Naive B cell (primary cell): Measurements from ENCODE around the gene MDM1. TPM values are rescaled to one million over a fixed set of nuclear protein-coding genes. Genes with fewer than 3 reads are reported as not detected.

Experiments
- ATAC-seq, 2 donors: fragments of 150-1000 bp; cut with Tn5 transposase; 2 replicates each; pipeline ENCODE4 v1.10.0; 2021; ENCODE audit warnings: low read depth in 2 of 2, mild to moderate bottlenecking in 2 of 2, moderate library complexity in 2 of 2
- DNase-seq: peaks from one replicate; pipeline ENCODE4 v3.0.0; 2022
- H3K27ac Mint-ChIP-seq, 6 donors: one replicate each; pipeline ENCODE4 v1.8.0; 2020 to 2022; ENCODE audit warnings: mild to moderate bottlenecking in 6 of 6, mixed read lengths in 6 of 6, moderate library complexity in 5 of 6, inconsistent platforms in 2 of 6
- H3K27me3 Mint-ChIP-seq, 3 donors: one replicate each; pipeline ENCODE4 v1.8.0; 2021 to 2022; ENCODE audit warnings: mixed read lengths in 3 of 3, mild to moderate bottlenecking in 1 of 3
- H3K36me3 Mint-ChIP-seq, 2 donors: one replicate each; pipeline ENCODE4 v1.8.0; 2020 to 2022; ENCODE audit warnings: mixed read lengths in 2 of 2, inconsistent platforms in 1 of 2, mild to moderate bottlenecking in 1 of 2
- H3K4me1 Mint-ChIP-seq, 3 donors: one replicate each; pipeline ENCODE4 v1.8.0; 2020 to 2022; ENCODE audit warnings: mixed read lengths in 3 of 3, inconsistent platforms in 1 of 3, mild to moderate bottlenecking in 1 of 3, moderate library complexity in 1 of 3
- H3K4me3 Mint-ChIP-seq, 8 donors: one replicate each; pipeline ENCODE4 v1.8.0; 2020 to 2022; ENCODE audit warnings: mild to moderate bottlenecking in 8 of 8, mixed read lengths in 8 of 8, moderate library complexity in 8 of 8, inconsistent platforms in 2 of 8
- H3K9me3 Mint-ChIP-seq, 7 donors: one replicate each; pipeline ENCODE4 v1.8.0; 2020 to 2022; ENCODE audit warnings: mixed read lengths in 7 of 7, mild to moderate bottlenecking in 5 of 7, inconsistent platforms in 2 of 7, moderate library complexity in 1 of 7
- polyA plus RNA-seq, 6 donors: library from polyadenylated mRNA; unstranded; fragments of 300-500 nt; fragmentation: Illumina TruSeq; gene quantifications; one replicate each; pipeline ENCODE4 v1.2.3, GENCODE V29; 2021; ENCODE audit warnings: low read depth in 6 of 6

MDM1 gene
- polyA plus RNA-seq, 6 donors from 2014 or later = 15.2 to 22.3 (median 21.5) TPM

DNA sequence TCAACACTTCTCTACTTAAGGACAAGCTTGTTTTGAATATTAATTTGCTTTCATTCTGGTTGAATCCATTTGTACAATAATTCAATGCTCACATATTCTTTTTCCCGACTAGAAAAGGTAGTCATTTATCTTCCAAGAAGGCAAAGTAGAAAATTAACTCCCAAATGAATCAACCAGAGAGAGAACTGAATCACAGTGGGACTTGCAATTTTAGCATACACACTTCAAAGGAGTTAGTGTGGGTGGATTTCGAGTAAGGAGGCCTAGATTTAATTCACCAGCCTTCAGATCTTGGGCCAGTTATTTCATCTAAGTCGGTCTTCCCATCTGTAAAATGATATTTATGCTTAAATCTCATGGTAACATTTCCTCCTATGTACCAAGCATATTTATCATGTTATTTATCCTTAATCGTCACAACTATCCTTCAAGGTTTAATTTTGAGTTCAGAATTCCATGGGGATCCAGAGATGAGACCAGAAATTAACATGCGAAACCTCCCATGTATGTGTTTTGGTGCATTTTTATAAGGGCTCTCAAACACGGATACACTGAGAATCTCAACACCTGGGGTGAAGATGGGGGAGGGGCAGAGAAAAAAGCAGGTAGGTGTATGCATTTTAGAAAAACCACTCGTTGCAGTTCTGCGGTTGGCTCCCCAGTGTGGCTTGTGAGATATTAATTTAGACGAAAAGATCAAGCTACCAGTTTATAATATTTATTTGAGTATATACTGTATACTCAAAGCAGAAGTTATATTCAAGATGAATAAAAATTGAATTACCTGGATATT, 39.8 kb downstream of the MDM1 start:
- no peak overlapping the region for H3K4me3 Mint-ChIP-seq
- no peaks in the 10 kb centered on the region for H3K36me3 Mint-ChIP-seq
- H3K4me1 Mint-ChIP-seq = no peaks in the 10 kb centered on the region
- peaks cover 0 to 1% (median 0%) of the 10 kb centered on the region in 7 donors for H3K9me3 Mint-ChIP-seq
- no peaks in the 10 kb centered on the region for H3K27me3 Mint-ChIP-seq
- ATAC-seq (no peak), DNase-seq (no peak)
- peak overlapping the region in 2 of 6 donors; percentile 46 to 80 for H3K27ac Mint-ChIP-seq

DNA sequence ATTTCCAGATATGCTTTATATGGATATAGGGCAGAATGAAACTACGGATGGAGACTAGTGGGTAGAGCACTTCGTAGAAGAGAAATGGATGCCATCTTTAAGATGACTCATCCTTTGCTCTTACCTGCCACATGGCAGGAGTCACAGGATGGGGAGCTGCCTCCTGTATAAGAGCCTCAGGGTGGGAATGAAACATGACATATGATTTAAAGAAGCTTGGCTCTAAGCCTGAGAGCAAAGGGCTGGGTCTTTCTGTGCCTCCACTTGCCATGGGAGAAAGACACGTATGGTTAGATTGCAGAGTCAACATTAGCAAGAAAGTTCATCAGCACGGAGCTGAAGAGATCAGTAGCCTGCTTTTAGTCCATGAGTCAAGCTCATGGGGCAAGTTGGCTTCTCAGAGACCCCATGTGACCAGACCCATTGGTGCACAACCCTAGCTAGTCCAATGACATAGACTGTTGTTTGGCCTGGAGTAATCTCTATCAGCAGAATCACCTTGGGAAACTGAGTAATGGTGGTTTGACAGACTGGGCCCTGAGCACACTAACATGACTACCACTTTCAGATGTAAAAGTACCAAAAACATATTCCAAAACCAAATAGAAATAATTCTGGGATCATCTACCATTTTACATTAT, 40.6 kb downstream of the MDM1 start:
- Mint-ChIP-seq H3K36me3 (no peaks in the 10 kb centered on the region), H3K4me3 (no peak overlapping the region), H3K27ac (peak overlapping the region in 1 of 6 donors; percentile 13), H3K27me3 (no peaks in the 10 kb centered on the region), H3K4me1 (no peaks in the 10 kb centered on the region), H3K9me3 (peaks cover 0 to 1% (median 0%) of the 10 kb centered on the region in 7 donors)
- DNase-seq (no peak), ATAC-seq (no peak)

DNA sequence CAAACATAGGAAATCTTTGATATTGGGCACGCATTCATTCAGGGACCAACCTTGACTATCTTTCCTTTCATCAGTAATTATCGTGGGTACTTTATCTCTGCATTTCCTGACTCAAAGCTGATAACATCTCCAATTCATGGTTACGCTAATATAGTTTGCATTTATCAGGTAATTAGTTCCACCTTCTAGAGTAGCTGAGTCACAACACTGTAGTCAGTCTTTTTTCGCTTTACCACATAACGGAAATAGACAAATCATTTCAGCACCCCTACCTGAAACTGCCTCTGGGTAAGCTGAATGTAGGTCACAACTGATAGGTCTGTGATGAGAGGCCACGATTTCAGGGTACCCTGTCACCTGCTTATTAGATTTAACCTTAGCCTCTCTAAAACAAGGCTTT, 42.0 kb downstream of the MDM1 start:
- no peaks in the 10 kb centered on the region for H3K4me1 Mint-ChIP-seq
- DNase-seq = no peak
- H3K27me3 Mint-ChIP-seq = peaks cover 0 to 6% (median 0%) of the 10 kb centered on the region in 3 donors
- ATAC-seq = no peak
- H3K27ac Mint-ChIP-seq = no peak overlapping the region
- H3K4me3 Mint-ChIP-seq = no peak overlapping the region
- H3K36me3 Mint-ChIP-seq = no peaks in the 10 kb centered on the region
- peaks cover 0 to 1% (median 0%) of the 10 kb centered on the region in 7 donors for H3K9me3 Mint-ChIP-seq

DNA sequence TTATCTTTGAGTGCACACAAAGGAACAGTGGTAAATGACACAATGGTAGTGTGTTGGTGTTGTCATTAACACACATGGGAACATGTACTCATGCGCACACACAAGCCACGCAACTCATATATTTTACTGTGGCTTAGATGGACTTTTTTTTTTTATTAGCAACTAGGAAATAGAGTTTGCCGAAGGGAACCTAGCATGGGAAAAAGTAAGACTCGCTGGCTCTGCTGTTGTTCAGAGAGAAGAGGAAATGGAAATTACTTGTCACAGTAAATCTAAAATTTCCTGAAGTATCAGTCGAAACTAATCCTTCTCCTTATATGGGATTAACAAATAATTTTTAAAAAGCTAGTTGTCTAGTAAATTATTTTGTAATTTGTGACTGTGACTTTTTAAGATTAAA, 45.1 kb downstream of the MDM1 start:
- DNase-seq = no peak
- H3K4me3 Mint-ChIP-seq = no peak overlapping the region
- H3K27ac Mint-ChIP-seq = no peak overlapping the region

DNA sequence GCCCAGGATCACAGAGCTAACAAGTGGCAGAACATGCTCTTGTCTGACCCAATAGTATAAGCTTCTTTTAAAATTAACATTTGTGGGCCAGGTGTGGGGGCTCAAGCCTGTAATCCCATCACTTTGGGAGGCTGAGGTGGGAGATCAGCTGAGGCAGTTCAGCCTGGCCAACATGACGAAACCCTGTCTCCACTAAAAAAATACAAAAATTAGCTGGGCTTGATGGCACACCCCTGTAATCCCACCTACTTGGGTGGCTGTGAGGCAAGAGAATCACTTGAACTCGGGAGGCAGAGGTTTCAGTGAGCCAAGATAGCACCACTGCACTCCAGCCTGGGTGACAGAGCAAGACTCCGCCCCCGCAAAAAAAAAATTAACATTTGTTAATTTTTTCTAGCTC, 45.8 kb downstream of the MDM1 start:
- no peak overlapping the region for H3K4me3 Mint-ChIP-seq
- ATAC-seq = no peak
- no peak overlapping the region for H3K27ac Mint-ChIP-seq
- peaks cover 0 to 6% (median 0%) of the 10 kb centered on the region in 3 donors for H3K27me3 Mint-ChIP-seq
- no peaks in the 10 kb centered on the region for H3K36me3 Mint-ChIP-seq
- no peak for DNase-seq
- H3K4me1 Mint-ChIP-seq = no peaks in the 10 kb centered on the region
- H3K9me3 Mint-ChIP-seq = peaks cover 0 to 1% (median 0%) of the 10 kb centered on the region in 7 donors

More for the DNA sequence above, 45.1 kb downstream of the MDM1 start:
- H3K36me3 Mint-ChIP-seq = no peaks in the 10 kb centered on the region
- peaks cover 0 to 6% (median 0%) of the 10 kb centered on the region in 3 donors for H3K27me3 Mint-ChIP-seq
- no peak for ATAC-seq
- no peaks in the 10 kb centered on the region for H3K4me1 Mint-ChIP-seq
- peaks cover 0 to 1% (median 0%) of the 10 kb centered on the region in 7 donors for H3K9me3 Mint-ChIP-seq

DNA sequence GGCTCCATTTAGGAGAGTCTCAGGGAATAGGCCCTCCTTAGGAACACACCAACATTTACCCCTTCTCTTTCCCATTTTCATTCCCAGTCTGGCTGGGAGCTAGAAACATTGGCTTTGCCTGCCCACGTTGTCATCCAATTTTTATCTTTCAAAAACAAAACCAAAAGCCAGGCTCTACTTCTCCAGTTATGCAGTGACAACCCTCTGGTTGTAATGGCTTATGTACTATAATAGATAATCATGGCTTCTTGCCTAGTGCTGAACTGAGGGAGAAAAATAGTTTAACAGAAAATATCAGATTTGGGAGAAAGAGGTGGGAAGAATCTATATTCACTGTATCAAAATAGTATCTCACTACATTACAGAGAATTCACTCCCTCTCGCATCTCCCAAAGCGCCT, 46.6 kb downstream of the MDM1 start:
- no peak for DNase-seq
- no peak overlapping the region for H3K27ac Mint-ChIP-seq
- H3K9me3 Mint-ChIP-seq = peaks cover 0 to 1% (median 0%) of the 10 kb centered on the region in 7 donors

DNA sequence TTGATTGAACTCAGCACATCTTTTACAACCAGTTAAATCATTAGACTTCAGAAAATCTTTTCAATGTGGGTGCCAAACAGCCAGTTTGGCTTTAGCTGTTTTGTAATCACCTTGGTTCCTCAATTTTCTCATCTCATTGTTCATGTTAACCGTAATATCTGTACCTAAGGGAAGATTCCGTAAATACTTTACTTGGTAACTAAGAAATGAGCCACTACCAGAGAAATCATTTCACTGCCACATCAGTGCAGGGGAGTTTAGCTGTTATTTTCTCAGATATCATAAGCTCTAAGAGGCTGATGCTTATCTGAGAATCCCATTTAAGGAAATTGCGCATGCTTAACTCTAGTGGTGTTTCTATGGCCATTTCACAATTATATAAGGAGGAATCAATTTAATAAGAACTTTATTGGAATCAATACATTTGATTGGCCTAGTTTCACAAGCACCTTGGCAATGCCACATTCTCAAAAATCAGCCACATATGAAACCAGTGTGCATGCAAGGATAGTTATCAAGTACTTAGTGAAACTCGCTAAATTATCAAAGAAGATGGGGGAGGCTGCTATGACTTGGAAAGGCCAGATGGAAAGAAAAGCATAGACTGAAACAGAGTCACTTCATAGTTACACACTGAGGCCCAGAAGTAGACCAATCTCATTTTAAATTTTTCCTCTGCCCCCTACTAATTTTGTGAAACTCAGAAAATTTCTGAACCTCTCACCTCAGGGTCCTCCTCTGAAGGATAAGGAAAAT, 50.7 kb downstream of the MDM1 start:
- Mint-ChIP-seq H3K27ac (no peak overlapping the region), H3K4me3 (no peak overlapping the region)
- DNase-seq = no peak

More for the DNA sequence above, 46.6 kb downstream of the MDM1 start:
- no peak overlapping the region for H3K4me3 Mint-ChIP-seq
- no peaks in the 10 kb centered on the region for H3K36me3 Mint-ChIP-seq
- H3K27me3 Mint-ChIP-seq = peaks cover 0 to 6% (median 0%) of the 10 kb centered on the region in 3 donors
- no peaks in the 10 kb centered on the region for H3K4me1 Mint-ChIP-seq
- no peak for ATAC-seq

DNA sequence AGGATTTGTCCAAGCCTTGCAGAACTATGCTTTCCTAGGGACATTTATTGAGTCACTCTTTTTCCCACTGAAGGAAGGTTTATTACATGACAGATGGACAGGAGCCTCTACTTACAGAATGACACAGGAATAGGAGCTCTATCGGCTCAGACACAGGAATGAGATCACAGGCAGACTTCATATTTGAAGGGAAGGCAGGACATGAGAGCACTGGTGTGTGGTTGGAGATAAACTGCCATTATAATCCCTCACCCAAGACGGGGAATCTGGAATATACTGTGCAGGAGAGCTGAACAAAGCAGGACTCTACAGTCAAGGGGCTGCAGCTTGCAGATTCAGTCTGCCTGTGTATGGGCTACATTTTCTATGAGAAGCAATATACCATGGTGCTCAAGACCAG, 51.9 kb downstream of the MDM1 start:
- no peak overlapping the region for H3K27ac Mint-ChIP-seq
- no peaks in the 10 kb centered on the region for H3K27me3 Mint-ChIP-seq

More for the DNA sequence above, 50.7 kb downstream of the MDM1 start:
- Mint-ChIP-seq H3K27me3 (peaks cover 0 to 6% (median 0%) of the 10 kb centered on the region in 3 donors), H3K9me3 (no peaks in the 10 kb centered on the region), H3K36me3 (no peaks in the 10 kb centered on the region), H3K4me1 (no peaks in the 10 kb centered on the region)
- ATAC-seq = no peak

DNA sequence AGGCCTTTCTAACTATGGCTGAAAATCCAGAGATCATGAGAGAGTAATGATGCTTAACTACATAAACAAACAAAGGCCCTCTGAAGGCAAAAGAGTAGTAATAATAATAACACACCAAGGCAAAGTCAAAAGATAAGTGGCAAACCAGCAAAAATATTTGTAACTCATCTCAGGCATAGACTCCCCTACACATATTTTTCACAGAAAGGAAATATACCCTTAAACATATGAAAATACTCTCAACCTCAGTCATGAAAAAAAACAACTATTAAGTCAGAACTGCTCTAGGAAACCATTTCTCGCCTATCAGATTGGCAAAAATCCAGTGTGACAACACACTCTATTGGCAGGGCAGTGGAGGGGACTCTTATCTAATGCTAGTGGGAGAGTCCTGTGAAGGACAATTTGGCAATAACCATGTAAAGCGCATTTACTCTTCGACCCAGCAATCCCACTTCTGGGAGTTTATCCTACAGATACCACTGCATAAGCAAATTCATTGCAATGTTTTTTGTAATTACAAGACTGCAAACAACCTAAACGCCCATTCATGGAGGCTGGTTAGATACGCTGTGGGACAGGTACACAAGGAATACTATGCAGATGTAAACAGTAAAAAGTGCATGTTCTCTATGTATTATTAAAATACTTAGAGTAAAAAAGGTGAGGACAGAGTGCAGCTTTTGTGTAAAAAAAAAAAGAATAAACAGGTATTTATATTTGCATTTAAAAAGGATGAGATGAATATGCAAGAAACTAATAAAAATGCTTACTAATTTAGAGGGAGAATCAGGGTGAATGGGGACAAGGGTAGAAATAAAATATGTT, 52.7 kb downstream of the MDM1 start:
- DNase-seq = no peak

More for the DNA sequence above, 51.9 kb downstream of the MDM1 start:
- ATAC-seq (no peak), DNase-seq (no peak)
- H3K9me3 Mint-ChIP-seq = no peaks in the 10 kb centered on the region
- no peaks in the 10 kb centered on the region for H3K4me1 Mint-ChIP-seq
- no peak overlapping the region for H3K4me3 Mint-ChIP-seq
- H3K36me3 Mint-ChIP-seq = no peaks in the 10 kb centered on the region

DNA sequence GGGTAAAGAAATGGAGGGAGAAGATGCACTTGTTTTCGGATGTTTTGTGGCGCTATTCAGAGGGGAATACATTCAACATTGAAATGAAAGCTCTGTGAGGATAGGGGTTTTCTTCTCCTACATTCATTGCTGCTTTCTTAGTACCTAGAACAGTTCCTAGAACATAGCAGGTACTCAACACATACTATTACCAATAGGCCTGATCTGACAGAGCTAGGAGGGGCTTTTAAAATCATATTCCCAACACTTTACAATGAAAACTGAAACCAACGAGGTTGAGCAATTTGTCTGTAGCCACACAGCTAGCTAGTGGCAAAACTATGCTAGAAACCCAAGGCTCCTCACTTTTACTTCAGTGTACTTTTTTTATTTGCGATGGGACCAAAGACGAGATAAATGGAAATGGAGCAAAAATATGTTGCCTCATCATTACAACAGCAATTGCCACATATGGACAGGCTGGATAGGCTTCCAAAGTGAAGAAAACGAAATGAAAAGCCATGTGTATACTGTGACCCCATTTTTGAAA, 55.7 kb downstream of the MDM1 start:
- DNase-seq (no peak), ATAC-seq (no peak)
- Mint-ChIP-seq H3K27ac (no peak overlapping the region), H3K36me3 (no peaks in the 10 kb centered on the region), H3K27me3 (no peaks in the 10 kb centered on the region), H3K4me3 (no peak overlapping the region), H3K9me3 (no peaks in the 10 kb centered on the region), H3K4me1 (no peaks in the 10 kb centered on the region)

More for the DNA sequence above, 52.7 kb downstream of the MDM1 start:
- Mint-ChIP-seq H3K4me3 (no peak overlapping the region), H3K9me3 (no peaks in the 10 kb centered on the region), H3K36me3 (no peaks in the 10 kb centered on the region), H3K27ac (no peak overlapping the region), H3K4me1 (no peaks in the 10 kb centered on the region), H3K27me3 (no peaks in the 10 kb centered on the region)
- ATAC-seq = no peak

DNA sequence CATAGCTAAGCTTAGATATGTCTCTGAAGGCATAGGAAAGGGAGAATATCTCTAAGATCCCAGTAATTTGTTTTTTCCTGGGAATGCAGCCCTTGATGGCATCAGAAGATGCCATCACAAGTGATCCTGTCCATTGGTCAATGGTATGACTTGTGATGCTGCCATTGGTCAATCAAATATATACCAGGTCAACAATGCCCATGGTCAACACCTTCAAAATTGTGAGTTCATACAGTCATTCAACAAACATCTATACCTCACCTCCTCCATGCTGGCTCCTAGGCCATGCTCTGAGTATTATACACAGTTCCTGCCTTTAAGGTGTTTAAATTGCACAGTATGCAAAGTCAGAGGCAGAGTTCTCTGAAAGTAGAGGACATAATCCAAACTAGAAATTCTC, 59.4 kb downstream of the MDM1 start:
- no peaks in the 10 kb centered on the region for H3K9me3 Mint-ChIP-seq
- no peak overlapping the region for H3K4me3 Mint-ChIP-seq
- H3K4me1 Mint-ChIP-seq = no peaks in the 10 kb centered on the region
- DNase-seq (no peak), ATAC-seq (no peak)
- no peaks in the 10 kb centered on the region for H3K36me3 Mint-ChIP-seq
- no peak overlapping the region for H3K27ac Mint-ChIP-seq
- H3K27me3 Mint-ChIP-seq = no peaks in the 10 kb centered on the region

DNA sequence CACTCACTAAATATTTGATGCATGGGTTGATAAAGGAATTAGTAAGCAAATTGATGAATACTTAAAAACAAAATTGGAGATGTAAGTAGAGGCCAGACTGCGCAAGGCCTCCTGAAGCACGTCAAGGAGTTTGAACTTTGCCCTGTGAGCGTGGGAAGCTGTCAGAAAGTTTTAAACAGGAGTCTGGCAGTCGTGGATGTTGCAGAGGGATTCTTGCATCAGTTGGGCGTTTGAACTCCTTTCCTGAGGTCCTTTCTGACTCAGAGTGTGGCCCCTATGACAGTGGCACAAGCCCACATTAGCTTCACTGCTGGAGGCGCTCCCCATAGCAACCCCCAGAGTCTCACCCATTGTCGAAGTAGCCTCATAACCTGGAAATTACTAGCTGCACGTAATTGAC, 60.8 kb downstream of the MDM1 start:
- ATAC-seq (no peak), DNase-seq (no peak)
- H3K9me3 Mint-ChIP-seq = no peaks in the 10 kb centered on the region
- no peak overlapping the region for H3K27ac Mint-ChIP-seq
- no peaks in the 10 kb centered on the region for H3K36me3 Mint-ChIP-seq
- no peak overlapping the region for H3K4me3 Mint-ChIP-seq
- no peaks in the 10 kb centered on the region for H3K4me1 Mint-ChIP-seq
- H3K27me3 Mint-ChIP-seq = no peaks in the 10 kb centered on the region

DNA sequence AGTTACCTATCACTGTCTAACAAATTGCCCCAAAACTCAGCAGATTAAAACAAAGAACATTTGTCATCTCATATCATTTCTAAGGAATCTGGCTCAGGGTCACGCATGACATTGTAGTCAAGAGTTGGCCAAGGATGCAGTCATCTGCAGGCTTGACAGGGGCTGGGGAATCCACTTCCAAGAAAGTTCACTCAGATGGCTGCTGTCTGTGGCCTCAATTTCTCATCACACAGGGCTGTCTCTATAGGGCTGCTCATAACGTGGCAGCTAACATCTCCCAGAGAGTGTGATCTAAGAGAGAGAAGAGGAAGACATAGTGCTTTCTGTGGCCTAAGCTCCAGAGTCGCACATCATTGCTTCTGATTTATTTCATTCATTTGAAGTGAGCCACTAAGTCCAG, 61.8 kb downstream of the MDM1 start:
- ATAC-seq (no peak), DNase-seq (no peak)
- Mint-ChIP-seq H3K27me3 (no peaks in the 10 kb centered on the region), H3K27ac (no peak overlapping the region), H3K4me3 (no peak overlapping the region), H3K4me1 (no peaks in the 10 kb centered on the region), H3K36me3 (no peaks in the 10 kb centered on the region), H3K9me3 (no peaks in the 10 kb centered on the region)
